Esophagus muscularis mucosa (tissue), 4 donors: Measurements from ENCODE around the gene SLC35G3.
"Not testable (repeated sequence)": the region's sequence is repeated elsewhere in the genome, so short reads cannot be mapped to it uniquely, and the experiment has no call there.

Source experiments
- CTCF ChIP-seq, 3 experiments: fragments of 200-600 bp in 2 of 3; fragments of 450-650 bp in 1 of 3; sonication (generic) in 2 of 3; IDR thresholded peaks; one replicate each; pipeline ENCODE4 v1.5.1; 2017 to 2019; ENCODE audit warnings: antibody characterized with exemption in 3 of 3, mild to moderate bottlenecking in 2 of 3, moderate library complexity in 1 of 3
- EP300 ChIP-seq: sonication (generic); formaldehyde crosslinking; IDR thresholded peaks from one replicate; pipeline ENCODE4 v1.6.1; 2017; ENCODE audit warnings: antibody characterized with exemption
- POLR2A ChIP-seq: fragments of 450-650 bp; IDR thresholded peaks from one replicate; pipeline ENCODE4 v1.6.1; 2017; ENCODE audit warnings: antibody characterized with exemption, moderate library complexity, mild to moderate bottlenecking, low read depth
- POLR2AphosphoS5 ChIP-seq, 2 donors: sonication (generic); formaldehyde crosslinking; IDR thresholded peaks; one replicate each; pipeline ENCODE4 v1.6.1; 2017; ENCODE audit warnings: antibody characterized with exemption in 2 of 2

- not testable (repeated sequence) for TF ChIP-seq CTCF (IDR thresholded peaks at IDR 0.05); EP300; POLR2AphosphoS5 (IDR thresholded peaks at IDR 0.05); POLR2A
Measured at GRCh38 chr17:35194001-35194400, at the start of gene SLC35G3.
